GM21381 (cell line): ENCODE measurements around the gene TMEM248.
"Not testable (repeated sequence)": the region's sequence is repeated elsewhere in the genome, so short reads cannot be mapped to it uniquely, and the experiment has no call there.

ENCODE experiments used
- ATAC-seq: cut with Tn5 transposase; IDR thresholded peaks from one replicate; pipeline ENCODE4 v1.9.1; 2021; ENCODE audit warnings: mild to moderate bottlenecking, moderate library complexity; ENCODE audit not compliant: unreplicated experiment

Gene TMEM248

GRCh38 chr7:66995050-66995776, 74.2 kb downstream of the TMEM248 start, which contains the start of gene SBDS:
Gene SBDS (minus strand): TSS chr7:66995586. CDS start chr7:66995417, 169 bp downstream.
- peak; percentile 63 for ATAC-seq

- peak; percentile 84 for ATAC-seq
Observed at GRCh38 chr7:66996444-66997191, 75.6 kb downstream of the TMEM248 start, which contains the start of gene TYW1. Gene TYW1 (plus strand): TSS chr7:66996833. CDS start chr7:66996979, 146 bp downstream.

- not testable (repeated sequence) for ATAC-seq
Observed at GRCh38 chr7:67000601-67001258, 79.7 kb downstream of the TMEM248 start.

GRCh38 chr7:67004145-67004544, 83.1 kb downstream of the TMEM248 start:
- ATAC-seq: not testable (repeated sequence)

- ATAC-seq: no peak
Observed at GRCh38 chr7:67006965-67007364, 85.9 kb downstream of the TMEM248 start.
